Neutrophil (primary cell): ENCODE measurements around the gene SLC7A10.

Experiments
- H3K27ac ChIP-seq: fragments of 200-600 bp; sonication (generic); 2 replicates; pipeline ENCODE4 v1.5.1; 2016; ENCODE audit warnings: mild to moderate bottlenecking, moderate library complexity
- H3K27me3 ChIP-seq: fragments of 200-600 bp; sonication (generic); 2 replicates; pipeline ENCODE4 v1.6.0; 2016; ENCODE audit warnings: mild to moderate bottlenecking
- H3K36me3 ChIP-seq: fragments of 200-600 bp; sonication (generic); 2 replicates; pipeline ENCODE4 v1.5.1; 2017
- H3K4me1 ChIP-seq, 2 experiments: fragments of 200-600 bp in 1 of 2; sonication (generic) in 1 of 2; 1 replicate in 1 of 2; 2 replicates in 1 of 2; pipeline versions ENCODE4 v1.5.1 to v1.6.1; 2013 to 2016; ENCODE audit warnings: low read depth in 1 of 2, low read length in 1 of 2, mild to moderate bottlenecking in 1 of 2, moderate library complexity in 1 of 2; ENCODE audit not compliant: control insufficient read depth in 1 of 2, insufficient read depth in 1 of 2
- H3K4me3 ChIP-seq, 2 experiments: fragments of 200-600 bp in 1 of 2; sonication (generic) in 1 of 2; 1 replicate in 1 of 2; 2 replicates in 1 of 2; pipeline ENCODE4 v1.5.1; 2013 to 2016; ENCODE audit warnings: low read depth in 1 of 2, low read length in 1 of 2, mild to moderate bottlenecking in 1 of 2, moderate library complexity in 1 of 2
- H3K9me3 ChIP-seq: fragments of 200-600 bp; sonication (generic); 2 replicates; pipeline ENCODE4 v1.5.1; 2016
- CTCF ChIP-seq: fragments of 200-600 bp; sonication (generic); IDR thresholded peaks from 2 replicates; pipeline ENCODE4 v1.5.1; 2016; ENCODE audit warnings: antibody characterized with exemption

Gene SLC7A10

DNA sequence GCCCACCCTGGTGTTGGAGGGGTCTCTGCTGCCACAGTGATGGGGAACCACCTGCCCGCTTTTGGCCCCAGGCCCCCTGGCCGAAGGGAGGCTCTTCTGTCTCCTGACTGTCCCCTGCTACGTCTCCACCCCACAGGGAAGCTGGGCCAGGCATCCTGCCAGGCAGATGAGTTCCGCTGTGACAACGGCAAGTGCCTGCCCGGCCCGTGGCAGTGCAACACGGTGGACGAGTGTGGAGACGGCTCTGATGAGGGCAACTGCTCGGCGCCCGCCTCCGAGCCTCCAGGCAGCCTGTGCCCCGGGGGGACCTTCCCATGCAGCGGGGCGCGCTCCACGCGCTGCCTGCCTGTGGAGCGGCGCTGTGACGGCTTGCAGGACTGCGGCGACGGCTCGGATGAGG is 20.5 kb downstream of the SLC7A10 start:
- TF ChIP-seq CTCF, result no peak
- no peaks in the 10 kb centered on the region for H3K9me3 ChIP-seq
- H3K36me3 ChIP-seq, result peaks cover 58% of the 10 kb centered on the region
- no peaks in the 10 kb centered on the region for H3K27me3 ChIP-seq
- H3K27ac ChIP-seq, result no peak overlapping the region
- H3K4me3 ChIP-seq, result no peak overlapping the region
- peaks cover 10 to 11% of the 10 kb centered on the region in 2 experiments for H3K4me1 ChIP-seq

DNA sequence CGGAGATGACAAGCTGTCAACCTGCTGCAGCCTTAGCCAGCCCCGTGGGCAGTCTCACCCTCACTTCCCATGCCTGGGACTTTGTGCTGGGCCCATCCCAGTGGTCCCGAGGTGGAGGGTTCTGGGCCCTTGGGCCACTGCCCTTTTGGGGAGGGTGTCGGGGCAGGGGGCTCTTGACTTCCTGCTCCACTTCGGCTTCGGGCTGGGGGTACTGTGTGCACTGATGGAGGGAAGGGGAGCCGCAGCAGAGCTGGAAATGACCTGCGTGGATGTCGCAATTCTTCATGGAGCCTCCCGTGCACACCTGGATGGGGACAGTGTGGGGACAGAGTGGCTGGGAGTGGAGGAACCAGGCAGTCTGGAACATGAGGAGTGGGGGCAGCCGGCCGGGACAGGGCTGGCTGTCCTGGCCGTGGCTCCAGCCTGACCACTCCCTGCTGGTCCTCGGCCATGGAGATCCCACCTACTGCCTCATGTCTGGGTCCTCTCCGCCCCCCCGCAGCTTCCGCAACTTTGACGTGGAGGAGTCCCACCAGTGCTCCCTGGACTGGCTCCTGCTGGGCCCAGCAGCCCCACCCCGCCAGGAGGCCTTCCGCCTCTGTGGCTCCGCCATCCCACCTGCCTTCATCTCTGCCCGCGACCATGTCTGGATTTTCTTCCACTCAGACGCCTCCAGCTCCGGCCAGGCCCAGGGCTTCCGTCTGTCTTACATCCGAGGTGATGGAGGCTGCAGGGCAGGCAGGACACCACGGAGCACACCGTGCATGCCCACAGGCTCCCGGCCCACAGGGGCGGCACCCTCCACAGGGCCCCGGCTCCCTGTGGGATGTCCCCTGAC is 21.3 kb downstream of the SLC7A10 start:
- Histone ChIP-seq H3K4me1 (peaks cover 17 to 18% of the 10 kb centered on the region in 2 experiments), H3K4me3 (no peak overlapping the region), H3K36me3 (peaks cover 58% of the 10 kb centered on the region), H3K9me3 (no peaks in the 10 kb centered on the region), H3K27ac (no peak overlapping the region), H3K27me3 (no peaks in the 10 kb centered on the region)
- TF ChIP-seq CTCF, result no peak

GRCh38 chr19:33203529-33203928 is 22.1 kb downstream of the SLC7A10 start:
- H3K4me1 ChIP-seq, result peaks cover 25 to 27% of the 10 kb centered on the region in 2 experiments
- H3K4me3 ChIP-seq, result no peak overlapping the region
- H3K27me3 ChIP-seq, result no peaks in the 10 kb centered on the region
- TF ChIP-seq CTCF, result no peak
- no peaks in the 10 kb centered on the region for H3K9me3 ChIP-seq
- no peak overlapping the region for H3K27ac ChIP-seq
- H3K36me3 ChIP-seq, result peaks cover 58% of the 10 kb centered on the region

GRCh38 chr19:33202546-33203507 is 22.8 kb downstream of the SLC7A10 start:
- peaks cover 32% of the 10 kb centered on the region in 2 experiments for H3K4me1 ChIP-seq
- TF ChIP-seq CTCF, result no peak
- H3K4me3 ChIP-seq, result no peak overlapping the region
- H3K9me3 ChIP-seq, result no peaks in the 10 kb centered on the region
- peaks cover 60% of the 10 kb centered on the region for H3K36me3 ChIP-seq
- no peaks in the 10 kb centered on the region for H3K27me3 ChIP-seq
- H3K27ac ChIP-seq, result no peak overlapping the region

GRCh38 chr19:33201886-33202545 is 23.6 kb downstream of the SLC7A10 start:
- Histone ChIP-seq H3K9me3 (no peaks in the 10 kb centered on the region), H3K4me3 (no peak overlapping the region), H3K4me1 (peaks cover 33 to 35% of the 10 kb centered on the region in 2 experiments), H3K27me3 (no peaks in the 10 kb centered on the region), H3K36me3 (peaks cover 57% of the 10 kb centered on the region), H3K27ac (no peak overlapping the region)
- TF ChIP-seq CTCF, result no peak
